GM12892 (cell line): ENCODE data around the gene OBSCN.

ENCODE experiments used
- POLR2A ChIP-seq: IDR thresholded peaks from 2 replicates; pipeline ENCODE4 v1.6.1; 2011; ENCODE audit warnings: low read depth, low read length, control low read depth
- TAF1 ChIP-seq: IDR thresholded peaks from 2 replicates; pipeline ENCODE4 v1.6.1; 2011; ENCODE audit warnings: low read depth, mild to moderate bottlenecking, control low read depth, low read length, borderline replicate concordance

DNA sequence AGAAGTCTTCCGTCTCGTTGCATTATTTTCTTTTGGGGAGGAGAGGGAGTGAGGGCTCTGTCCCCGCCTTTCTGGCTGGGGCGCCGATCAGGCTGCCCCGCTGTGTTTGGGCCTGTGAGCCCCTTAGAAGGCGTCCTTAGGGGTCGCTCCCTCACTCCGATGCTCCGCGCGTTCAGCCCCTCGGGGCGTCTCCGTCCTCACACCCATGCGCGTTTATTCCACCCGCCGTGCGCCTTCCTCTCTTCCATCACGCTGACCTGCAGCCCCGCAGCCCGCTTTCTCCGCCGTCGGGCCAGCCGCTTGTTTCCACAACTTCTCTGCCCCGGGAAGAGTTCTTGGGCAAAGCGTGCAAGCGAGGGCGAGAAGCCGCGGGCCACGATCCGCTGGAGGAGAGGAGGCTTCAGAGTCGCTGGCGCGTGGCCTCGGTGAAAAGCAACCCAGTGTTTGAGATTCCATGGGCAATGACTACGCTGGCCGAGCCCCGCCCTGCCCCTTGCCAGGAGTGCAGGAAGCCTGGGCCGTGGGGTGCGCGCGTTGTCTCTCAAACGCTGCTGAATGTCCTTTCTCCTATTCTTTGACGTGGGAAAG, 171.1 kb downstream of the OBSCN start:
- no peak for TF ChIP-seq TAF1
- no peak for TF ChIP-seq POLR2A
